ENCODE measurements around the gene RPP40. TPM values are rescaled to one million over a fixed set of nuclear protein-coding genes. Genes with fewer than 3 reads are reported as not detected.

The RPP40 gene
- total and polyA plus RNA-seq, 9 of the 15 experiments (the other 6 are each of a cell fraction or from before 2014, with no cell fraction given), result 22.6 to 114 (median 39.0) TPM

DNA sequence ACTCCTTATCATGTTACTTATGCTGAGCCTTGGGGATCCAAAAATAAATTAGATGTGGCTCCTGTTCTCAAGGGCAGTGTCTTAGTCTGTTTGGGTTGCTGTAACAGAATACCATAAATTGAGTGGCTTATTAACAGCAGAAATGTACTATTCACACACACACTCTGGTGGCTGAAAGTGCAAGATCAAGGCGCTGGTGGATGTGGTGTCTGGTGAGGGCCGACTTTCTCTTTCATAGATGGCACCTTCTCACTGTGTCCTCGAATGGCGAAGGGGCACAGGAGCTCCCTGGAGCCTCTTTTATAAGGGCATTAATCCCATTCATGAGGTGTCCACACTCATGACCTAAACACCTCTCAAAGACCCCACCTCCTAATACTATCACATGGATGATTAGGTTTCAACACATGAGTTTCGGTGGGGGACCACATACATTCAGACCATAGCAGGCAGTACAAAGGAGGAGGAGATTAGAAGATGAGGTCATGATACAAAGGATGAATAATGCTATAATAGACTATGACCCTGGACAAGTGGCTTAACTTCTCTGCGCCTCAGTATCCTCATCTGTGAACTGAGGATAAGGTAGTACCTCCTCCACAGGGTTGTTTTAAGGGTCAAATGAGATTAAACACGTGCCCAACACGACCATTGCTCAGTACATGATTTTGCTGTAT lies 34.1 kb downstream of the RPP40 start (continued):
- TF ChIP-seq CUX1 (CRISPR knock-in tag; IDR thresholded peaks at IDR 0.05) (no peak), ZBTB1 (CRISPR knock-in tag; IDR thresholded peaks at IDR 0.05; ENCODE audit: borderline replicate concordance, low read depth) (no peak), BRF1 (IDR thresholded peaks at IDR 0.05; ENCODE audit: borderline replicate concordance, extremely low read depth, insufficient read length) (no peak), MTA1 (IDR thresholded peaks at IDR 0.05; ENCODE audit: borderline replicate concordance) (no peak), ZNF133 (CRISPR knock-in tag; IDR thresholded peaks at IDR 0.05) (no peak), NFIC (IDR thresholded peaks at IDR 0.05) (no peak), ZNF589 (CRISPR knock-in tag; IDR thresholded peaks at IDR 0.05; ENCODE audit: low read depth) (no peak), FOXK2 (conservative IDR thresholded peaks at IDR 0.05 in 1 of 2, IDR thresholded peaks at IDR 0.05 in 1 of 2; ENCODE audit: low read depth in 2 of 2) (no peak), L3MBTL2 (IDR thresholded peaks at IDR 0.05) (no peak), GABPA (tag; conservative IDR thresholded peaks at IDR 0.05; ENCODE audit: low read depth) (no peak), SLC30A9 (CRISPR knock-in tag; IDR thresholded peaks at IDR 0.05) (no peak), ZC3H11A (IDR thresholded peaks at IDR 0.05; ENCODE audit: low read depth, low read length) (no peak)

Measured in K562 (cell line).